IgD-negative memory B cell (primary cell): ENCODE data around the gene NXN. TPM values are rescaled to one million over a fixed set of nuclear protein-coding genes. Genes with fewer than 3 reads are reported as not detected.
"Not testable (repeated sequence)": the region's sequence is repeated elsewhere in the genome, so short reads cannot be mapped to it uniquely, and the experiment has no call there.

Experiments
- H3K27ac Mint-ChIP-seq, 3 donors: one replicate each; pipeline ENCODE4 v1.8.0; 2020 to 2022; ENCODE audit warnings: mild to moderate bottlenecking in 3 of 3, mixed read lengths in 3 of 3, moderate library complexity in 1 of 3
- H3K27me3 Mint-ChIP-seq: one replicate; pipeline ENCODE4 v1.8.0; 2021; ENCODE audit warnings: mixed read lengths
- H3K36me3 Mint-ChIP-seq: one replicate; pipeline ENCODE4 v1.8.0; 2020; ENCODE audit warnings: mild to moderate bottlenecking, mixed read lengths
- H3K4me1 Mint-ChIP-seq, 3 donors: one replicate each; pipeline ENCODE4 v1.8.0; 2020 to 2022; ENCODE audit warnings: mixed read lengths in 3 of 3, mild to moderate bottlenecking in 1 of 3
- H3K4me3 Mint-ChIP-seq, 4 donors: one replicate each; pipeline ENCODE4 v1.8.0; 2020 to 2022; ENCODE audit warnings: mild to moderate bottlenecking in 4 of 4, mixed read lengths in 4 of 4, moderate library complexity in 3 of 4
- H3K9me3 Mint-ChIP-seq, 3 donors: one replicate each; pipeline ENCODE4 v1.8.0; 2020 to 2021; ENCODE audit warnings: mixed read lengths in 3 of 3, mild to moderate bottlenecking in 1 of 3
- polyA plus RNA-seq: library from polyadenylated mRNA; unstranded; fragments of 300-500 nt; fragmentation: Illumina TruSeq; gene quantifications from one replicate; pipeline ENCODE4 v1.2.3, GENCODE V29; 2021

NXN gene
- polyA plus RNA-seq, 1 donor from 2014 or later = 0.18 TPM

- Mint-ChIP-seq H3K4me1 (no peaks in the 10 kb centered on the region), H3K27ac (no peak overlapping the region), H3K9me3 (no peaks in the 10 kb centered on the region), H3K27me3 (peaks cover 13% of the 10 kb centered on the region), H3K36me3 (no peaks in the 10 kb centered on the region), H3K4me3 (no peak overlapping the region)
Measured at GRCh38 chr17:958712-959451, 20.7 kb downstream of the NXN start.

GRCh38 chr17:957856-958421, 21.6 kb downstream of the NXN start:
- Mint-ChIP-seq H3K9me3 (no peaks in the 10 kb centered on the region), H3K27ac (no peak overlapping the region), H3K4me3 (no peak overlapping the region), H3K27me3 (peaks cover 12% of the 10 kb centered on the region), H3K4me1 (no peaks in the 10 kb centered on the region), H3K36me3 (no peaks in the 10 kb centered on the region)

GRCh38 chr17:956905-957304, 22.7 kb downstream of the NXN start:
- Mint-ChIP-seq H3K9me3 (no peaks in the 10 kb centered on the region), H3K4me1 (no peaks in the 10 kb centered on the region), H3K27me3 (peaks cover 14% of the 10 kb centered on the region), H3K4me3 (no peak overlapping the region), H3K27ac (no peak overlapping the region), H3K36me3 (no peaks in the 10 kb centered on the region)

GRCh38 chr17:954431-955164, 25.0 kb downstream of the NXN start:
- Mint-ChIP-seq H3K4me1 (peaks cover 0 to 3% (median 0%) of the 10 kb centered on the region in 3 donors), H3K9me3 (no peaks in the 10 kb centered on the region), H3K27ac (peak overlapping the region in 1 of 3 donors; percentile 16), H3K27me3 (peaks cover 17% of the 10 kb centered on the region), H3K4me3 (no peak overlapping the region), H3K36me3 (no peaks in the 10 kb centered on the region)

- peaks cover 0 to 3% (median 0%) of the 10 kb centered on the region in 3 donors for H3K4me1 Mint-ChIP-seq
- peak overlapping the region in 1 of 3 donors; percentile 50 for H3K27ac Mint-ChIP-seq
- no peak overlapping the region for H3K4me3 Mint-ChIP-seq
- H3K27me3 Mint-ChIP-seq = peaks cover 17% of the 10 kb centered on the region
- H3K36me3 Mint-ChIP-seq = no peaks in the 10 kb centered on the region
- H3K9me3 Mint-ChIP-seq = no peaks in the 10 kb centered on the region
Measured at GRCh38 chr17:953767-954166, 25.8 kb downstream of the NXN start.

- H3K4me3 Mint-ChIP-seq, H3K9me3 Mint-ChIP-seq, H3K4me1 Mint-ChIP-seq, H3K36me3 Mint-ChIP-seq, H3K27ac Mint-ChIP-seq: not testable (repeated sequence)
- H3K27me3 Mint-ChIP-seq = peaks cover 17% of the 10 kb centered on the region
Measured at GRCh38 chr17:952592-952991, 27.0 kb downstream of the NXN start.

GRCh38 chr17:951325-952132, 28.0 kb downstream of the NXN start:
- H3K27ac Mint-ChIP-seq = no peak overlapping the region
- H3K9me3 Mint-ChIP-seq = peaks cover 0 to 2% (median 0%) of the 10 kb centered on the region in 3 donors
- H3K4me3 Mint-ChIP-seq = no peak overlapping the region
- peaks cover 0 to 3% (median 0%) of the 10 kb centered on the region in 3 donors for H3K4me1 Mint-ChIP-seq
- H3K36me3 Mint-ChIP-seq = no peaks in the 10 kb centered on the region
- peaks cover 17% of the 10 kb centered on the region for H3K27me3 Mint-ChIP-seq

- H3K4me3 Mint-ChIP-seq = peak overlapping the region in 1 of 4 donors; percentile 52
- no peaks in the 10 kb centered on the region for H3K36me3 Mint-ChIP-seq
- H3K4me1 Mint-ChIP-seq = peaks cover 0 to 3% (median 0%) of the 10 kb centered on the region in 3 donors
- peaks cover 15% of the 10 kb centered on the region for H3K27me3 Mint-ChIP-seq
- peaks cover 0 to 2% (median 0%) of the 10 kb centered on the region in 3 donors for H3K9me3 Mint-ChIP-seq
- no peak overlapping the region for H3K27ac Mint-ChIP-seq
Measured at GRCh38 chr17:949623-950303, 29.8 kb downstream of the NXN start.

- Mint-ChIP-seq H3K27ac (no peak overlapping the region), H3K4me3 (no peak overlapping the region), H3K36me3 (no peaks in the 10 kb centered on the region), H3K4me1 (peaks cover 0 to 3% (median 0%) of the 10 kb centered on the region in 3 donors), H3K9me3 (peaks cover 0 to 2% (median 0%) of the 10 kb centered on the region in 3 donors), H3K27me3 (peaks cover 10% of the 10 kb centered on the region)
Measured at GRCh38 chr17:948284-948852, 31.2 kb downstream of the NXN start.

GRCh38 chr17:946510-947236, 32.9 kb downstream of the NXN start:
- Mint-ChIP-seq H3K27ac (no peak overlapping the region), H3K4me1 (peaks cover 0 to 3% (median 0%) of the 10 kb centered on the region in 3 donors), H3K27me3 (peaks cover 8% of the 10 kb centered on the region), H3K4me3 (no peak overlapping the region), H3K36me3 (no peaks in the 10 kb centered on the region), H3K9me3 (peaks cover 0 to 2% (median 0%) of the 10 kb centered on the region in 3 donors)

- Mint-ChIP-seq H3K27me3 (peaks cover 4% of the 10 kb centered on the region), H3K4me3 (no peak overlapping the region), H3K36me3 (no peaks in the 10 kb centered on the region), H3K9me3 (peaks cover 0 to 2% (median 0%) of the 10 kb centered on the region in 3 donors), H3K27ac (no peak overlapping the region), H3K4me1 (peaks cover 0 to 3% (median 0%) of the 10 kb centered on the region in 3 donors)
Measured at GRCh38 chr17:945672-946071, 33.9 kb downstream of the NXN start.

- no peaks in the 10 kb centered on the region for H3K4me1 Mint-ChIP-seq
- H3K36me3 Mint-ChIP-seq = no peaks in the 10 kb centered on the region
- H3K9me3 Mint-ChIP-seq = peaks cover 0 to 2% (median 0%) of the 10 kb centered on the region in 3 donors
- no peak overlapping the region for H3K4me3 Mint-ChIP-seq
- H3K27ac Mint-ChIP-seq = no peak overlapping the region
- no peaks in the 10 kb centered on the region for H3K27me3 Mint-ChIP-seq
Measured at GRCh38 chr17:944266-944826, 35.2 kb downstream of the NXN start.

GRCh38 chr17:935485-935884, 44.1 kb downstream of the NXN start:
- H3K27ac Mint-ChIP-seq = no peak overlapping the region
- H3K27me3 Mint-ChIP-seq = no peaks in the 10 kb centered on the region
- H3K4me3 Mint-ChIP-seq = no peak overlapping the region
- H3K4me1 Mint-ChIP-seq = no peaks in the 10 kb centered on the region
- no peaks in the 10 kb centered on the region for H3K9me3 Mint-ChIP-seq
- H3K36me3 Mint-ChIP-seq = peaks cover 1% of the 10 kb centered on the region
